A549 (cell line): ENCODE results near the gene BMPR2. TPM values are rescaled to one million over a fixed set of nuclear protein-coding genes. Genes with fewer than 3 reads are reported as not detected.
"Not testable (repeated sequence)": the region's sequence is repeated elsewhere in the genome, so short reads cannot be mapped to it uniquely, and the experiment has no call there.

Experiments used
- ATAC-seq, 2 experiments: fragments of 200-7000 bp in 1 of 2; fragments of >200 bp in 1 of 2; cut with Nextera tagmentation in 1 of 2; cut with Tn5 transposase in 1 of 2; 3 replicates each; pipeline versions ENCODE4 v1.8.0 to v1.9.1; 2018 to 2020; ENCODE audit warnings: mild to moderate bottlenecking in 1 of 2, moderate library complexity in 1 of 2
- CTCF ChIA-PET: fragments of 300-600 bp; sonication (Branson Sonifier 250); formaldehyde crosslinking; extraction: SDS; loops from one replicate; lab custom pipeline; 2021; ENCODE audit warnings: antibody characterized with exemption, inconsistent platforms; lab: Yijun Ruan, JAX
- POLR2A ChIA-PET: fragments of 350-600 bp; formaldehyde crosslinking; extraction: SDS; loops from one replicate; lab custom pipeline; 2021; ENCODE audit warnings: antibody characterized with exemption, inconsistent platforms; lab: Yijun Ruan, JAX
- DNase-seq, 2 experiments: peaks; one replicate each; pipeline versions ENCODE4 v3.0.0 to v3.0.0-alpha.2; 2011 to 2016; ENCODE audit warnings: low read depth in 1 of 2, low spot score in 1 of 2
- FAIRE-seq: peaks from 2 replicates; lab custom pipeline; 2011; peaks lifted over from hg19 to GRCh38; lab: Jason Lieb, UNC
- H3K27ac ChIP-seq, 2 experiments: fragments of >200 bp; sonication (Bioruptor Twin); formaldehyde crosslinking; 3 replicates each; pipeline ENCODE4 v1.5.1; 2016 to 2017
- H3K4me1 ChIP-seq: fragments of >200 bp; sonication (Bioruptor Twin); formaldehyde crosslinking; 3 replicates; pipeline ENCODE4 v1.6.1; 2016
- H3K4me2 ChIP-seq: fragments of >200 bp; sonication (Bioruptor Twin); formaldehyde crosslinking; 3 replicates; pipeline ENCODE4 v1.6.1; 2016
- H3K4me3 ChIP-seq: fragments of >200 bp; sonication (Bioruptor Twin); formaldehyde crosslinking; 3 replicates; pipeline ENCODE4 v1.5.1; 2016
- H3K9me3 ChIP-seq: fragments of >200 bp; sonication (Bioruptor Twin); formaldehyde crosslinking; 3 replicates; pipeline ENCODE4 v1.6.1; 2016
- CBX8 ChIP-seq: fragments of 200-600 bp; sonication (generic); IDR thresholded peaks from 2 replicates; pipeline ENCODE4 v1.6.1; 2016
- CEBPB ChIP-seq, 2 experiments: fragments of >200 bp in 1 of 2; sonication (Bioruptor Twin) in 1 of 2; formaldehyde crosslinking in 1 of 2; IDR thresholded peaks; 2 replicates each; pipeline ENCODE4 v1.6.1; 2012 to 2016
- CHD2 ChIP-seq: fragments of 150-350 bp; IDR thresholded peaks from 2 replicates; pipeline ENCODE4 v1.6.1; 2014; ENCODE audit warnings: low read length; ENCODE audit not compliant: partially characterized antibody
- EP300 ChIP-seq, 2 experiments: fragments of >200 bp; sonication (Bioruptor Twin); formaldehyde crosslinking; IDR thresholded peaks; 2 replicates in 1 of 2; 3 replicates in 1 of 2; pipeline ENCODE4 v1.6.1; 2016 to 2017
- ESRRA ChIP-seq: fragments of 150-350 bp; IDR thresholded peaks from 2 replicates; pipeline ENCODE4 v1.6.1; 2014; ENCODE audit warnings: mild to moderate bottlenecking, low read length, borderline replicate concordance
- FOSB ChIP-seq: fragments of 250-450 bp; sonication (Bioruptor Pico); IDR thresholded peaks from 2 replicates; pipeline ENCODE4 v1.5.0; 2020; ENCODE audit warnings: mild to moderate bottlenecking, moderate library complexity
- FOSL2 ChIP-seq, 2 experiments: fragments of 450-650 bp in 1 of 2; fragments of >200 bp in 1 of 2; sonication (Bioruptor Twin) in 1 of 2; formaldehyde crosslinking; IDR thresholded peaks; 2 replicates each; pipeline versions ENCODE4 v1.5.0 to v1.6.1; 2016 to 2020; ENCODE audit warnings: mild to moderate bottlenecking in 1 of 2, moderate library complexity in 1 of 2
- FOXS1 ChIP-seq: fragments of 250-450 bp; sonication (Bioruptor Pico); IDR thresholded peaks from 2 replicates; pipeline ENCODE4 v1.5.0; 2020; ENCODE audit warnings: mild to moderate bottlenecking, moderate library complexity
- HDAC2 ChIP-seq: fragments of 200-600 bp; sonication (generic); IDR thresholded peaks from 2 replicates; pipeline ENCODE4 v1.6.1; 2016
- HOXB13 ChIP-seq: fragments of 250-450 bp; sonication (Bioruptor Pico); IDR thresholded peaks from 2 replicates; pipeline ENCODE4 v1.5.0; 2020; ENCODE audit warnings: low read depth, mild to moderate bottlenecking, moderate library complexity
- JUNB ChIP-seq: fragments of >200 bp; sonication (Bioruptor Twin); formaldehyde crosslinking; IDR thresholded peaks from 2 replicates; pipeline ENCODE4 v1.6.1; 2016
- KDM5A ChIP-seq: fragments of 200-600 bp; sonication (generic); IDR thresholded peaks from 2 replicates; pipeline ENCODE4 v1.6.1; 2016; ENCODE audit warnings: antibody characterized with exemption, mild to moderate bottlenecking
- MAFK ChIP-seq: fragments of 450-650 bp; IDR thresholded peaks from 2 replicates; pipeline ENCODE4 v1.6.1; 2014; ENCODE audit not compliant: partially characterized antibody
- NFE2L2 ChIP-seq: fragments of 150-350 bp; conservative IDR thresholded peaks from 2 replicates; pipeline ENCODE4 v1.6.1; 2014; ENCODE audit warnings: low read length
- NR3C1 ChIP-seq: fragments of >200 bp; sonication (Bioruptor Twin); formaldehyde crosslinking; IDR thresholded peaks from 3 replicates; pipeline ENCODE4 v1.6.1; 2017
- PHF8 ChIP-seq: fragments of 200-600 bp; sonication (generic); IDR thresholded peaks from 2 replicates; pipeline ENCODE4 v1.6.1; 2016; ENCODE audit warnings: low read depth, mild to moderate bottlenecking, antibody characterized with exemption, moderate library complexity, borderline replicate concordance
- POLR2A ChIP-seq: IDR thresholded peaks from 2 replicates; pipeline ENCODE4 v1.6.1; 2012; ENCODE audit warnings: mild to moderate bottlenecking, low read length
- POLR2AphosphoS2 ChIP-seq: conservative IDR thresholded peaks from 2 replicates; pipeline ENCODE4 v1.6.1; 2012; ENCODE audit warnings: low read length, improper control_type of control experiment, inconsistent platforms
- RARB ChIP-seq: fragments of 250-450 bp; sonication (Bioruptor Pico); IDR thresholded peaks from 2 replicates; pipeline ENCODE4 v1.8.0; 2021; ENCODE audit warnings: mild to moderate bottlenecking, moderate library complexity
- RCOR1 ChIP-seq: fragments of 150-350 bp; IDR thresholded peaks from 2 replicates; pipeline ENCODE4 v1.6.1; 2014; ENCODE audit warnings: antibody characterized with exemption, low read length, low read depth
- SREBF2 ChIP-seq: fragments of 450-650 bp; IDR thresholded peaks from 2 replicates; pipeline ENCODE4 v1.6.1; 2014; ENCODE audit warnings: mild to moderate bottlenecking, moderate library complexity
- TFCP2L1 ChIP-seq: fragments of 250-450 bp; sonication (Bioruptor Pico); IDR thresholded peaks from 2 replicates; pipeline ENCODE4 v1.5.0; 2021; ENCODE audit warnings: mild to moderate bottlenecking
- ZC3H11A ChIP-seq: fragments of 450-650 bp; IDR thresholded peaks from 2 replicates; pipeline ENCODE4 v1.6.1; 2014; ENCODE audit warnings: antibody characterized with exemption, mild to moderate bottlenecking
- ZNF302 ChIP-seq: fragments of 250-450 bp; sonication (Bioruptor Pico); IDR thresholded peaks from 2 replicates; pipeline ENCODE4 v1.9.0; 2021; ENCODE audit warnings: inconsistent platforms, mild to moderate bottlenecking, moderate library complexity
- ZSCAN20 ChIP-seq: fragments of 250-450 bp; sonication (Bioruptor Pico); IDR thresholded peaks from 2 replicates; pipeline ENCODE4 v1.8.0; 2022; ENCODE audit warnings: mild to moderate bottlenecking, moderate library complexity
- WGBS: methylation state at CpG from one replicate; pipeline ENCODE4 v1.1.6; 2017; ENCODE audit errors: missing lambda C conversion rate; 5-methylcytosine and 5-hydroxymethylcytosine counted together
- polyA plus RNA-seq, 4 experiments: library from polyadenylated mRNA; depleted of rRNA in 3 of 4; stranded (reverse); fragments of >200 nt; fragmentation: RNase III in 1 of 4; extraction: RNeasy Plus Mini Kit Qiagen cat#74134 plus additional on column Dnase treatment in 1 of 4; gene quantifications; 2 replicates in 3 of 4; 3 replicates in 1 of 4; pipeline ENCODE4 v1.2.3, GENCODE V29; 2011 to 2017
- TF ChIP-seq, protein P1 (sequence below): fragments of >200 bp; sonication (Bioruptor Twin); formaldehyde crosslinking; IDR thresholded peaks from 2 replicates; pipeline ENCODE4 v1.6.1; 2016
- TF ChIP-seq, protein P2 (sequence below): fragments of 150-350 bp; IDR thresholded peaks from 2 replicates; pipeline ENCODE4 v1.6.1; 2014; ENCODE audit warnings: low read depth, mild to moderate bottlenecking, low read length
- TF ChIP-seq, protein P3 (sequence below): IDR thresholded peaks from 2 replicates; pipeline ENCODE4 v1.6.1; 2012; ENCODE audit warnings: low read depth, borderline replicate concordance
- TF ChIP-seq, protein P4 (sequence below): fragments of 450-650 bp; IDR thresholded peaks from 2 replicates; pipeline ENCODE4 v1.6.1; 2014; ENCODE audit warnings: antibody characterized with exemption
- TF ChIP-seq, protein P5 (sequence below): fragments of >200 bp; sonication (Bioruptor Twin); formaldehyde crosslinking; IDR thresholded peaks from 3 replicates; pipeline ENCODE4 v1.6.1; 2016
- TF ChIP-seq, protein P6 (sequence below): fragments of 250-450 bp; sonication (Bioruptor Pico); IDR thresholded peaks from 2 replicates; pipeline ENCODE4 v1.5.0; 2020; ENCODE audit warnings: low read depth, mild to moderate bottlenecking, moderate library complexity

The BMPR2 gene
- polyA plus RNA-seq, 2 of the 4 experiments (the other 2 are of a cell fraction): 13.9 to 46.3 TPM

DNA sequence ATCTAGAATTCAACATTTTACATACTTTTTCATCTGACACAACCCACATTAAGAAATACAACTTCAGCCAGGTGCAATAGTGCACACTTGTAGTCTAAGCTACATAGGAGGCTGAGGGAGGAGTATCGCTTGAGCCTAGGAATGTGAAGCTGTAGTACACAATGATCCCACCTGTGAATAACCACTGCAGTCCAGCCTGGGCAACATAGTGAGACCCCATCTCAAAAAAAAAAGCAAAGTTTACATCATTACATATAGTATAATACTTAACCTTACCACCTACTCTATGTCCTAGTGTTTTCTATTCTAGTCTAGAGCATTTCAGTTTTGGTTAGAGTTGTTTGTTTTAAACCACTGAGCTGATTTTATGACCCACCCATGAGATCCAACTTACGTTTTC is 172.1 kb downstream of the BMPR2 start:
- TF ChIP-seq POLR2AphosphoS2 (no peak), POLR2A (no peak), JUNB (no peak), NFE2L2 (no peak), TFCP2L1 (CRISPR knock-in tag) (no peak), ZNF302 (CRISPR knock-in tag) (no peak), ZC3H11A (no peak), MAFK (no peak), RCOR1 (no peak), FOSB (CRISPR knock-in tag) (no peak), NR3C1 (no peak), KDM5A (no peak), HOXB13 (CRISPR knock-in tag) (no peak), CHD2 (no peak), HDAC2 (no peak), SREBF2 (no peak)
- TF ChIP-seq, protein P1, sequence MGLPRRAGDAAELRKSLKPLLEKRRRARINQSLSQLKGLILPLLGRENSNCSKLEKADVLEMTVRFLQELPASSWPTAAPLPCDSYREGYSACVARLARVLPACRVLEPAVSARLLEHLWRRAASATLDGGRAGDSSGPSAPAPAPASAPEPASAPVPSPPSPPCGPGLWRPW: no peak
- TF ChIP-seq, protein P2, sequence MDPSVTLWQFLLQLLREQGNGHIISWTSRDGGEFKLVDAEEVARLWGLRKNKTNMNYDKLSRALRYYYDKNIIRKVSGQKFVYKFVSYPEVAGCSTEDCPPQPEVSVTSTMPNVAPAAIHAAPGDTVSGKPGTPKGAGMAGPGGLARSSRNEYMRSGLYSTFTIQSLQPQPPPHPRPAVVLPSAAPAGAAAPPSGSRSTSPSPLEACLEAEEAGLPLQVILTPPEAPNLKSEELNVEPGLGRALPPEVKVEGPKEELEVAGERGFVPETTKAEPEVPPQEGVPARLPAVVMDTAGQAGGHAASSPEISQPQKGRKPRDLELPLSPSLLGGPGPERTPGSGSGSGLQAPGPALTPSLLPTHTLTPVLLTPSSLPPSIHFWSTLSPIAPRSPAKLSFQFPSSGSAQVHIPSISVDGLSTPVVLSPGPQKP: no peak
- TF ChIP-seq, protein P3, sequence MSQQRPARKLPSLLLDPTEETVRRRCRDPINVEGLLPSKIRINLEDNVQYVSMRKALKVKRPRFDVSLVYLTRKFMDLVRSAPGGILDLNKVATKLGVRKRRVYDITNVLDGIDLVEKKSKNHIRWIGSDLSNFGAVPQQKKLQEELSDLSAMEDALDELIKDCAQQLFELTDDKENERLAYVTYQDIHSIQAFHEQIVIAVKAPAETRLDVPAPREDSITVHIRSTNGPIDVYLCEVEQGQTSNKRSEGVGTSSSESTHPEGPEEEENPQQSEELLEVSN: no peak
- TF ChIP-seq, protein P4, sequence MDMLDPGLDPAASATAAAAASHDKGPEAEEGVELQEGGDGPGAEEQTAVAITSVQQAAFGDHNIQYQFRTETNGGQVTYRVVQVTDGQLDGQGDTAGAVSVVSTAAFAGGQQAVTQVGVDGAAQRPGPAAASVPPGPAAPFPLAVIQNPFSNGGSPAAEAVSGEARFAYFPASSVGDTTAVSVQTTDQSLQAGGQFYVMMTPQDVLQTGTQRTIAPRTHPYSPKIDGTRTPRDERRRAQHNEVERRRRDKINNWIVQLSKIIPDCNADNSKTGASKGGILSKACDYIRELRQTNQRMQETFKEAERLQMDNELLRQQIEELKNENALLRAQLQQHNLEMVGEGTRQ: no peak
- ATAC-seq (no peak), FAIRE-seq (no peak), DNase-seq (no peak)
- Histone ChIP-seq H3K4me2 (no peak overlapping the region), H3K9me3 (no peaks in the 10 kb centered on the region), H3K27ac (no peak overlapping the region), H3K4me1 (no peaks in the 10 kb centered on the region), H3K4me3 (no peak overlapping the region)
- WGBS: 76% methylated on average over 2 of the region's 2 CpGs
- CTCF ChIA-PET: interaction anchor here (0.6 kb wide), 1 partner anchor 508 kb away, joined by 4 read pairs; no protein-coding TSS in a partner anchor
- POLR2A ChIA-PET: no interaction called here

DNA sequence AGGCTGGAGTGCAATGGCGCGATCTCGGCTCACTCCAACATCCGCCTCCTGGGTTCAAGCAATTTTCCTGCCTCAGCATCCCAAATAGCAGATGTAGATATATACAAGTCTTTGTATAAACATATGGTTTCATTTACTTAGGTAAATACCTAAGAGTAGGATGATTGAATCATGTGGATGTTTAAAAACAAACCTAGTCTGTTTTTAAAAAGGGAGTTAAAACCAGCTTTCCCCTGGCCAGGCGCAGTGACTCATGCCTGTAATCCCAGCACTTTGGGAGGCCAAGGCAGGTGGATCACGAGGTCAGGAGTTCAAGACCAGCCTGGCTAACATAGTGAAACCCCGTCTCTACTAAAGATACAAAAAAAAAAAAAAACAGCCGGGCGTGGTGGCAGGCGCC is 174.9 kb downstream of the BMPR2 start:
- not testable (repeated sequence) for FAIRE-seq, ATAC-seq
- CTCF ChIA-PET: interaction anchor here (0.6 to 0.7 kb wide), 2 partner anchors 10 to 66 kb away, joined by 3 read pairs; no protein-coding TSS in a partner anchor

DNA sequence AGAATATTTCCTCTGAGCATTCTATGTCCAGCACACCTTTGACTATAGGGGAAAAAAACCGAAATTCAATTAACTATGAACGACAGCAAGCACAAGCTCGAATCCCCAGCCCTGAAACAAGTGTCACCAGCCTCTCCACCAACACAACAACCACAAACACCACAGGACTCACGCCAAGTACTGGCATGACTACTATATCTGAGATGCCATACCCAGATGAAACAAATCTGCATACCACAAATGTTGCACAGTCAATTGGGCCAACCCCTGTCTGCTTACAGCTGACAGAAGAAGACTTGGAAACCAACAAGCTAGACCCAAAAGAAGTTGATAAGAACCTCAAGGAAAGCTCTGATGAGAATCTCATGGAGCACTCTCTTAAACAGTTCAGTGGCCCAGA is 179.2 kb downstream of the BMPR2 start:
- H3K4me3 ChIP-seq: no peak overlapping the region
- H3K9me3 ChIP-seq: no peaks in the 10 kb centered on the region
- POLR2A ChIA-PET: no interaction called here
- TF ChIP-seq MAFK (no peak), FOSL2 (IDR thresholded peaks at IDR 0.05) (no peak), FOSL2 (CRISPR knock-in tag; IDR thresholded peaks at IDR 0.05) (no peak), FOXS1 (CRISPR knock-in tag) (no peak), PHF8 (no peak), CEBPB (IDR thresholded peaks at IDR 0.05) (no peak), CBX8 (no peak), ESRRA (no peak), ZSCAN20 (CRISPR knock-in tag) (no peak), SREBF2 (no peak), EP300 (IDR thresholded peaks at IDR 0.05) (no peak), RARB (CRISPR knock-in tag) (no peak), ZC3H11A (no peak)
- TF ChIP-seq, protein P5, sequence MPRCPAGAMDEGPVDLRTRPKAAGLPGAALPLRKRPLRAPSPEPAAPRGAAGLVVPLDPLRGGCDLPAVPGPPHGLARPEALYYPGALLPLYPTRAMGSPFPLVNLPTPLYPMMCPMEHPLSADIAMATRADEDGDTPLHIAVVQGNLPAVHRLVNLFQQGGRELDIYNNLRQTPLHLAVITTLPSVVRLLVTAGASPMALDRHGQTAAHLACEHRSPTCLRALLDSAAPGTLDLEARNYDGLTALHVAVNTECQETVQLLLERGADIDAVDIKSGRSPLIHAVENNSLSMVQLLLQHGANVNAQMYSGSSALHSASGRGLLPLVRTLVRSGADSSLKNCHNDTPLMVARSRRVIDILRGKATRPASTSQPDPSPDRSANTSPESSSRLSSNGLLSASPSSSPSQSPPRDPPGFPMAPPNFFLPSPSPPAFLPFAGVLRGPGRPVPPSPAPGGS: no peak
- TF ChIP-seq, protein P3: no peak
- TF ChIP-seq, protein P6, sequence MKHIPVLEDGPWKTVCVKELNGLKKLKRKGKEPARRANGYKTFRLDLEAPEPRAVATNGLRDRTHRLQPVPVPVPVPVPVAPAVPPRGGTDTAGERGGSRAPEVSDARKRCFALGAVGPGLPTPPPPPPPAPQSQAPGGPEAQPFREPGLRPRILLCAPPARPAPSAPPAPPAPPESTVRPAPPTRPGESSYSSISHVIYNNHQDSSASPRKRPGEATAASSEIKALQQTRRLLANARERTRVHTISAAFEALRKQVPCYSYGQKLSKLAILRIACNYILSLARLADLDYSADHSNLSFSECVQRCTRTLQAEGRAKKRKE: no peak
- TF ChIP-seq, all 56 proteins: peak for 0
- H3K4me1 ChIP-seq: no peaks in the 10 kb centered on the region
- no peak overlapping the region for H3K27ac ChIP-seq
- no peak for DNase-seq
- H3K4me2 ChIP-seq: no peak overlapping the region
- no peak for FAIRE-seq
- no peak for ATAC-seq
- CTCF ChIA-PET: no interaction called here
- 97% methylated on average over 4 of the region's 4 CpGs for WGBS

More for the DNA sequence above, 174.9 kb downstream of the BMPR2 start:
- H3K27ac ChIP-seq, POLR2A ChIA-PET, H3K4me2 ChIP-seq, H3K4me3 ChIP-seq, DNase-seq, H3K9me3 ChIP-seq, H3K4me1 ChIP-seq: not testable (repeated sequence)
- 88% methylated on average over 10 of the region's 10 CpGs for WGBS
